GM21723 (cell line): Measurements from ENCODE around the gene ZMYND15.
"Not testable (repeated sequence)": the region's sequence is repeated elsewhere in the genome, so short reads cannot be mapped to it uniquely, and the experiment has no call there.

Source experiments
- ATAC-seq: cut with Tn5 transposase; IDR thresholded peaks from one replicate; pipeline ENCODE4 v1.9.1; 2021; ENCODE audit warnings: mild to moderate bottlenecking, moderate library complexity; ENCODE audit not compliant: unreplicated experiment

Gene ZMYND15, protein sequence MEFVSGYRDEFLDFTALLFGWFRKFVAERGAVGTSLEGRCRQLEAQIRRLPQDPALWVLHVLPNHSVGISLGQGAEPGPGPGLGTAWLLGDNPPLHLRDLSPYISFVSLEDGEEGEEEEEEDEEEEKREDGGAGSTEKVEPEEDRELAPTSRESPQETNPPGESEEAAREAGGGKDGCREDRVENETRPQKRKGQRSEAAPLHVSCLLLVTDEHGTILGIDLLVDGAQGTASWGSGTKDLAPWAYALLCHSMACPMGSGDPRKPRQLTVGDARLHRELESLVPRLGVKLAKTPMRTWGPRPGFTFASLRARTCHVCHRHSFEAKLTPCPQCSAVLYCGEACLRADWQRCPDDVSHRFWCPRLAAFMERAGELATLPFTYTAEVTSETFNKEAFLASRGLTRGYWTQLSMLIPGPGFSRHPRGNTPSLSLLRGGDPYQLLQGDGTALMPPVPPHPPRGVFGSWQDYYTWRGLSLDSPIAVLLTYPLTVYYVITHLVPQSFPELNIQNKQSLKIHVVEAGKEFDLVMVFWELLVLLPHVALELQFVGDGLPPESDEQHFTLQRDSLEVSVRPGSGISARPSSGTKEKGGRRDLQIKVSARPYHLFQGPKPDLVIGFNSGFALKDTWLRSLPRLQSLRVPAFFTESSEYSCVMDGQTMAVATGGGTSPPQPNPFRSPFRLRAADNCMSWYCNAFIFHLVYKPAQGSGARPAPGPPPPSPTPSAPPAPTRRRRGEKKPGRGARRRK

DNA sequence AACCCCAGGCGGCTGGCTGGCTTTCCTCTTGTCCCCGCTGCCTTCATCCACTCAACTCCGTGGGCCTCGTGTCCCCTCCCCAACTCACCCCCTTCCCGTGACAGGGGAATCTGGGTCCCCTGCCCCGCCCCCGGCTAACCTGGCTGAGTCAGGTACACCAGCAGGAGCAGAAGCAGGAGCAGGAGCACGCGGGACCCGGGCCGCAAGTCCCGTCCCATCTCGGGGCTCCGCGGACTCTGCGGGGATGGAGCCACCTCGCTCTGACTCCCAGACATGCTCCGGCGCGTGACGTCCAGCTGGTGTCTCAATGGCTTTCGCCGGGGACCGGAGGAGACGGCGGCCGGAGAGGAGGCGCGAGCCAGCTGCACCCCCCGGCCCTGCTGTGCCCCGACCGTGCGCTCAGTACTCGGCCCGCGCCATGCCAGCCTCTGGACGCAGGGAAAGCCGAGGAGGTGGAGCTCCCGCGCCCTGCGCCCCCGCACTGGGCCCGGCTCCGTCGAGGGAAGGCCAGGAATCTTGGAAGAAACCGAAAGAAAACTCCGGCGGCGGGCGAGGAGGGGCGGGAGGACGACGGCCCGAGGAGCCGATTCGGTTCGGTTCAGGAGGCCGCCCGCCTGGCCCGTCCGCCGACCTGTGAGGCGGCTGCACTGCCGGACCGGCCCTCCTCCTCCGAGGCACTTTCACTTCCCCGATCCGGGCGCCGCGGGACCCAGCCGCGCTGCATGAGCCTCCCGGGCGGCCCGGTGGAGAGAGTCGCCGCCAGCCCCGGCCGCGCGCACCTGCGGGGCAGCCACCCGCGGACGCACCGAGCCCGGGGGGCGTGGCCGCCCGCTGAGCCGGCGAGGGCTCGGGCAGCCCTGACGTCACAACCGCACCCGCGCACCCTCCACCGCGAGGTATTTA lies at the start of gene ZMYND15, which contains the start of gene CXCL16:
TSS of gene ZMYND15 (plus strand) at position 712 of the 903 bp plus-strand sequence. CDS start 716 bp downstream, outside the sequence.
TSS of gene CXCL16 (minus strand) at position 807 of the 903 bp plus-strand sequence. CDS start at position 218, 589 bp downstream.
- ATAC-seq: peak; percentile 61

DNA sequence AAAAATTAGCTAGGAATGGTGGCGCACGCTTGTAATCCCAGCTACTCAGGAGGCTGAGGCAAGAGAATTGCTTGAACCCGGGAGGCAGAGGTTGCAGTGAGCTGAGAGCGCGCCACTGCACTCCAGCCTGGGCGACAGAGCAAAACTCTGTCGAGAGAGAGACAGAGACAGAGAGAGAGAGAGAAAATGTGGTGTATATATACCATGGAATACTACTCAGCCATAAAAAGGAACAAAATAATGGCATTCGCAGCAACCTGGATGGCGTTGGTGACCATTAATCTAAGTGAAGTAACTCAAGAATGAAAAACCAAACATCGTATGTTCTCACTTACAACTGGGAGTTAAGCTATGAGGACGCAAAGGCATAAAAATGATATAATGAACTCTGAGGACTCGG lies 49.8 kb upstream of the ZMYND15 start:
- ATAC-seq: not testable (repeated sequence)

DNA sequence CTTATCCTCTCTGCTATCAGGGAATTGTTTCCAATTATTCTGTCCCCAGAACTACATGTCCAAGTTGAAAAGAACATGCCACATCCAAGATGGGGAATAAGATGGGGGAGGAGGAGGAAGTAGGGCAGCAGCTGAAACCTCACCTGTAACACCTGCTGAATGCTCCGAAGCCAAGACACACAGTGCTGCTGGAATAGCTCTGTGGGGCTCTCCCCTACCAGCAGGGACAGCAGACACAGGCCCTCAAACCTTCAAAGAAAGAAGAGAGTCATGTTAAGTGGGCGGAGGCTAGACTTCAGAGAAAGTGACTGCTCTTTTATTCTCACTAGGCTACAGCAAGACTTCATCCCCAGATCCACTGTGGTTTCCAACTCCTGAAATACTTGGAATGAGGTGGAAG lies 48.9 kb upstream of the ZMYND15 start:
- ATAC-seq: no peak

DNA sequence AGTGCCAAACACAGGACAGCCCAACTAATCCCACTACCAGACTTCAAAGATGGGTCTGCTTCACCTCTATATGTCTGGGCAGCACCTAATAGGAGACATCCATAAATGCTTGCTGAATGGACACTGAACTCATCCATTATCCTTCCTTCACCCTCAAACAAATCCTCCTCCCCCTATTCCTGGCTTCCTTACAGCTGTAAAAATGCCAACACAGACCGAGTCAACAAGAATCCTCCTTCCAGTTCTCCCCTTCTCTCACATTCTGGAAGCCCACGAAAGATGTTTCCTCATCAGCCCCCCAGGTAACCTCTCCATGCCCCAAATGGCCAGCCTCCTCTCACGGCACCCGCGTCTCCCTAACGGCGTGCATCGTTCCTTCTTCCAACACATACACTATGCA lies 47.9 kb upstream of the ZMYND15 start:
- no peak for ATAC-seq

DNA sequence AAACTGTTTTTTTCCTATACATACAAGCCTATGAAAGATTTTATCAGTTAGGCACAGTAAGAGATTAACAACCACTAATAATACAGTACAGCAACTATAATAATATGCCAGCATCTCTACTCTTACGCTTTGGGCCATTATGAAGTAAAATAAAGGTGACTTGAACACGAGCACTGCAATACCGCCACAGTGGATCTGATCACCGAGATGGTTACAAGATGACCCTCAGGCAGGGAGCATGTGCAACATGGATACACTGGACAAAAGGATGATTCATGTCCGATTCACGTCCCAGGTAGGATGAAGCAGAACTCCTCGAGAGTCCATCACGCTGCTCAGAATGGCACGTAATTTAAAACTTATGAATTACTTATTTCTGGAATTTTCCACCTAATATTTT lies 46.2 kb upstream of the ZMYND15 start:
- ATAC-seq: no peak

DNA sequence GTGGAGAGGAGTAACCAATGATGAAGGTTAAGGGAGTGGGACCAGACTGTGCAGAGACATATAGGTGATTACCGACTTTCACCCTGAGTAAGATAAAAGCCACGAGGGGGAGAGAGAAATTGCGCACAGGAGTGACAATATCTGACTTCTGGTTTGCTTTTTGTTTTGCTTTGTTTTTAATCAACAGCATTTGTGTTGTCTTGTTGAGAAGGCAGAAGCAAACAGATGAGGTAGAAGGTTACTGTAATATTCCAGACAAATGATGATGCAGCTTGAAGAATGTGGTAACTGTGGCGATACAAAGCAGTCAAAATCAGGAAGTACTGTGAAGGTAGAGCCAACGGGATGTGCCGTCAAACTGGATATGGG lies 43.2 kb upstream of the ZMYND15 start:
- no peak for ATAC-seq

DNA sequence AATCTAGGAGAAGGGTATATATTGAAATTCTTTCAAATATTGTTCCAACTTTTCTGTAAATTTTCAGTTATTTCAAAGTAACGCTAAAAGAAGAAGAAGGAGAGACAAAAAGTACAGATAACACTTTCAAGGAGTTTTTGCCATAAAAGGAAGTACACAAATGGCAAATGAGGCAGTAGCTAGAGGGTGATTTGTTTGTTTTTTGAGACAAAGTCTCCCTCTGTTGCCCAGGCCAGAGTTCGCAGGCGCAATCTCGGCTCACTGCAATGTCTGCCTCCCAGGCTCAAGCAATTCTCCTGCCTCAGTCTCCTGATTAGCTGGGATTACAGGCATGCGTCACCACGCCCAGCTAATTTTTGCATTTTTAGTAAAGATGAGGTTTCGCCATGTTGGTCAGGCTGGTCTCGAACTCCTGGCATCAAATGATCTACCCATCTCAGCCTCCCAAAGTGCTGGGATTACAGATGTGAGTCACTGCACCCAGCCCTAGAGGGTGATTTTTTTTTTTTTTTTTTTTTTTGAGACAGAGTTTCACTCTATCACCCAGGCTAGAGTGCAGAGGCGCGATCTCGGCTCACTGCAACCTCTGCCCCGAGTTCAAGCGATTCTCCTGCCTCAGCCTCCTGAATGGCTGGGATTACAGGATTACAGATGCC lies 40.1 kb upstream of the ZMYND15 start:
- not testable (repeated sequence) for ATAC-seq

DNA sequence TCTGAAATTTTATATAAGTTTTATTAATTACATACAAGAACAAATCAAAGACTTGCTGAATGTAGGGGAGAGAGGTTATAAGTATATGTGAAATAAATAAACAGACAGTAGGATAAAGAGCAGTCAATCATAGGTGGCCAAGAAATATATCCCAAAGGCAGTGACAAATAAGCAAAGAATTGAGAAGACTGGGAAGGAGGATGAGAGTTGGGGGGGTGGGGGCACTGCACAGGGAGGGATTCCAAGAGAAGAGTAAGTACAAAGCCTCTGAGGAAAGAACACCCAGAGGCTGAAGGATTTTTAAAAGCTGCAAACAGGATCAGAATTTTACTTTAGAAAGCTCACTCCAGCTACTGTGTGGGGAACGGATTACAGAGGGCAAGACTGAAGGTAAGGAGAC lies 38.5 kb upstream of the ZMYND15 start:
- ATAC-seq: no peak

DNA sequence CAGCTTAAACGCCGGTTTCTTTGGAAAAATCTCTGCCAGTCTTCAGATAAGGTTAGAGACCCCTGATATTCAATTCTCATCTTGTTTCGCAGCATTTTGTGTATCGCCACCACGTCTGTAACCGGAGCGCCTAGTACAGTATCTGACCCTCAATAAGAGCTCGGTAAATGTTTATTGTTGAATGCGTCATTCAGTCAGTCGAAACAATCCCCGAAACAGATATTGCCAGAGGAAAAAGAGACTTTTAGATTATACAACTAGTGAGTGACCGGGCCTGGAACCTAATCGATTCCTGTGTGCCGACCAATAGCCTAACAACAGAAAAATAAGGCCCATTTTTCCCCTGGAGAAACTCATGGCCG lies 36.3 kb upstream of the ZMYND15 start:
- ATAC-seq: no peak

DNA sequence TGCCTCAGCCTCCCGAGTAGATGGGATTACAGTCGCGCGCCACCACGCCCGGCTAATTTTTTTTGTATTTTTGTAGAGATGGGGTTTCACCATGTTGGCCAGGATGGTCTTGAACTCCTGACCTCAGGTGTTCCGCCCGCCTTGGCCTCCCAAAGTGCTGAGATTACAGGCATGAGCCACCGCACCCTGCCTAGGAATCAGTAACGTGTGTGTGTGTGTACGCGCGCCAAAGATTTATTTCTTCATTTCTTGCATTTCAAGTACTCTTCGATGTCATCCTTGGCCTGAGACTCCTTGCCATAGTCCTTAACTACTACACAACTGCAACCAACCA lies 35.1 kb upstream of the ZMYND15 start:
- ATAC-seq: not testable (repeated sequence)

DNA sequence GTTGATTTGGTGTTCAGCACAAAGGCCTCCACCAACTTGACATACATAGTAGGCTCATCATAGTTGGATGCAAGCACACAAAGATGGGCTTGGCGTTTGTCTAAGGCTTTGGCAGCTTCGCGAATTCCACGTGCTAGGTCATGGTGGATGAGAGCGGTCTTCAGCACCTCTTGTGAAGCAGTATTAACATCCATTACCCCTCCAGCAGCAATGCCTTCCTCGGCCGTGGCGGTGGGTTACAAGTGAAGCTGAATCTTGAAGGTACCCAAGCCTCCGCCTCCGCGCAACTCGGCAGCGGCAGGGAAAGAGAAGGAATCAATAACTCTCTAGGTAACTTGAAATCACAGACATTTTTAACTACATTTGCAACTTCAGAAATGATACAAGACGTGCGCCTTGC lies 34.6 kb upstream of the ZMYND15 start:
- no peak for ATAC-seq

DNA sequence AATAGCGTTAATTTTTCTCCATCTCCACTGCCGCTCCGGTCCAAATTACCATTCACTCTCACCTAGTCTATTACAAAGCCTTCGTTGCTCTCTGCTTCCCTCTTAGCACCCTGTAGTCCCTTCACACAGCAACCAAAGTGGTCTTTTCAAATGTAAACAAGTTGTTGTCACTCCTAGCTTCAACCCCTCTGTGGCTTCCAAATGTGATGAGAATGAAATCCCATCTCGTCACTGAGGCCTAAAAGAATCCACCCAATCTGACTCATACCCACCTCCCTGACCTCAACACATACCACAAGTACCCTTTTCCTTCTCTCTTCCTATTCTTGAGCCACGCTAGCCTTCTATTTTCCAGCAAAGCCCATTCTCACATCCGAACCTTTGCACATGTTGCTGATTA lies 33.5 kb upstream of the ZMYND15 start:
- ATAC-seq: no peak

DNA sequence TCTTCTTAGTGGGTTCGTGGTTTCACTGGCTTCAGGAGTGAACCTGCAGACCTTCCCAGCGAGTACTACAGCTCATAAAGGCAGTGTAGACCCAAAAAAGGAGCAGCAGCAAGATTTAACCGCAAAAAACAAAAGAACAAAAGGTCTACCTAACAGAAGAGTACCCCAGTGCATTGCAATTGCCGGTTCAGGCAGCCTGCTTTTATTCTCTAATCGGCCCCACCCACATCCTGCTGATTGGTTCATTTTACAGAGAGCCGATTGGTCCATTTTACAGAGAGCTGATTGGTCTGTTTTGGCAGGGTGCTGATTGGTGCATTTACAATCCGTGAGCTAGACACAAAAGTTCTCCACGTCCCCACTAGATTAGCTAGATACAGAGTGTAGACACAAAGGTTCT lies 31.2 kb upstream of the ZMYND15 start:
- ATAC-seq: no peak

DNA sequence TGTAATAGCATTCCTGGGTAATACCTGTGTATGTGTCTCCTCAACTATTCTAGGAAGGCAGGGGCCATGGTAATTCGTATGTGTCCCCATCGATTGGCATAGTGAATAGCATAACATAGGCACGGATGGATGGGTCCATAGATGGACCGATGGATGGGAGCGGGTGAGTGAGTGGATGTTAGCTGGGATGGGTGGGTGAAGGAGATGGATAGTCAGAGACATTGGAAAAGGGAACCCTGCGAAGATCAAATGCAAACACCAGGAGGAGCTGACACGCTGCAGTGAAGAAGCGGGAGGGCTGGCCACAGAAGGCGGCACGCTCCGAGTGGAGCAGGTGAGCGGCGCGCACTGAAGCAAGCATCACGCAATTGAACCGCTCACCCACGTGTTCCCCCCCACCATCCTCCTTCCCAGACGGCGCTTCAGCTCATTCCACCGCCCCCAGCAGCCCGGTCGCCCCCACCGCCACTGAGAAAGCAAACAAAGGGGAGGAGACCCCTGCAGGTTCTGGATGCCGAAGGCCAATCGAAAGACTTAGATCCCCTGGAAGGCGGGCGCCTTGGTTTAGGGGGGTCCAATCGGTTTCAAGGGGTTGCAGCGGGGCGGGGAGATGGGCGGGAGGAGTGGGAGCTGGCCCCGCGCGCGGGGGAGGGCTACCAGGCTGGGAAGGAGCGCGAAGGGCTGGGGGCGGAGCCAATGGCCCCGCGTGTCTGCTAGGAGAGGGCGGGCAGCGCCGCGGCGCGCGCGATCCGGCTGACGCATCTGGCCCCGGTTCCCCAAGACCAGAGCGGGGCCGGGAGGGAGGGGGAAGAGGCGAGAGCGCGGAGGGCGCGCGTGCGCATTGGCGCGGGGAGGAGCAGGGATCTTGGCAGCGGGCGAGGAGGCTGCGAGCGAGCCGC lies 29.6 kb upstream of the ZMYND15 start, which contains the start of gene ARRB2:
TSS of gene ARRB2 (plus strand) at position 839 of the 899 bp plus-strand sequence. CDS start 90 bp downstream, outside the sequence.
- peak; percentile 73 for ATAC-seq

DNA sequence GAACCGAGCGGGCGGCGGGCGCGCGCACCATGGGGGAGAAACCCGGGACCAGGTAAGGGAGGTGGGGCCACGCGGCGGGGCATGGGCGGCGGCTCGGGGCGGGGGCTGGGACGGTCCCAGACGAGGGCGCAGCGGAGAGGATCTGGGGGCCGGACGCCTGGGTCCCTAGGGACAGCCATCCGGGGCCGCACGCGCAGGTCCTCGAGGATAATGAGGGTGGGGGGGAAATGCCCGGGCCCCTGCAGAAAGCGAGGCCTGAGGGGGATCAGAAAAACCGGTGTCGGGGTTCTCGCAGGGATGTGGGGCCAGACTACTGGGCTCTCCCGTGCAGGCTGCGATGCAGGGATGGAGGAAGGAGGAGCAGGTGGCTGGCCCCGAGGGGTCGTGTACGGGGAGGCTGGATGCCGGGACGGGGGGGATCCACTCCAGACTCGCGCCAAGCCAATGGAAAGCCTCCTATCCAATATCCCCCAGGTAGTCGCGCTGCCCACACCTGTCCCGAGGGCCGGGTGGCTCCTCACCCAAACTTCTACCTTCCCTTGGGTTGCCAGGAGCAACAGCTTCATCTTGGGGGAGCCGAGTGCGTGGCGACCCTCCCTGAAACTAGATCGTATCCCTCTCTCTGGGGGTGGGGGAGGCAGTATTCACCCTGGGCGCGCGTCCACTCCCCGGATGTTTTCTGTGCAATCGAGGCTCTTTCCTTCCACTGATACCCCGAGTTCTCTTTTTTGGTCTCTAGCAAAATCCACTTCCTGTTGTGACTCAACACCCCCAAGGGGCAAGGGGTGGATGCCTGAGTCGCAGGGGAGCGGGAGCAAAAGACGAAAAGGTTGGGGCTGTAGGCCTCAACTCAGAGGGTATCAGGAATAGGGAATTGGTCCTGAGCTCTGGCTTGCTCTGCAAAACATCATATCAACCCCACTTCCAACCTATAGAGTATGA lies 28.7 kb upstream of the ZMYND15 start:
- peak; percentile 8 for ATAC-seq

DNA sequence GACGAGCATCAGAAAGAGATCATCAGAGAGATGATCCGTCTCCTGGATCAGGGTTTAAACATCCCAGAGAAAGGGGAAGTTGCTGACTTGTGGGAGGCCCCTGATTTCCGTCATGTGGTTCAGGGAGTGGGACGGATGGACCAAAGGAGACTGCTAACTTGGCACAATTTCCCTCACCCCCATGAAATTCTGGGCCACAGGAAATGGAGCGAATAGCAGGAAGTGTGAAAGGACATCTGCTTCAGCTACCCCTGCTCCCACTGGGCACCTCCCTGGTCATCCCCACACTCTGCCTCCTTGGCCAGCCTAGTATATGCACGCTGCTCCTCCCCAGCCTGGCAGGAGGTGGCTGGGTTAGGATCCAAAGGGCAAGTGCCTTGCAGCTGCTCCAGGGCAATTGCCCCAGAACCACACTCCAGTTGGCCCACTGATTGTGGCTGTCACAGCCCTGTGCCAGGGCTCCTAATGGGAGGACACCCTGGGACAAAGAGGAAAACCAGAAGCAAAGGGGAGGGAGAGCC lies 27.9 kb upstream of the ZMYND15 start:
- ATAC-seq: no peak

DNA sequence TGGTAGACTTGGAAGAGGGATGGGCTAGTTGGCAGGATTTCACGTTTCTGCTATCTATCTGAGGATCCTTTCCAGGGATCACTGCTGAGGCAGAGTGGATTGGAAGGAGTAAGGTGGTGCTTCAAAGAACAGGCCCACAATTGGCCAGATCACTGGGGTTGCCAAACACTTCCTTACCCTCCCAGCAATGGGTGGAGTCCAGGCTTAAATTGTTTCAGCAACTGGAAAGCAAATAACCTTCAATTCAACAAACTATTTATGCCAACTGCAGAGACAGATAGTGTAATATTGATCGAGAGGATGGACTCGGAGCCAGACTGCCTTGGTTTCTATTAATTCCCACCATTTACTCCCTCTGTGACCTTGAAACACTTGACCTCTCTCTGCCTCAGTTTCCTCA lies 27.1 kb upstream of the ZMYND15 start:
- ATAC-seq: no peak

DNA sequence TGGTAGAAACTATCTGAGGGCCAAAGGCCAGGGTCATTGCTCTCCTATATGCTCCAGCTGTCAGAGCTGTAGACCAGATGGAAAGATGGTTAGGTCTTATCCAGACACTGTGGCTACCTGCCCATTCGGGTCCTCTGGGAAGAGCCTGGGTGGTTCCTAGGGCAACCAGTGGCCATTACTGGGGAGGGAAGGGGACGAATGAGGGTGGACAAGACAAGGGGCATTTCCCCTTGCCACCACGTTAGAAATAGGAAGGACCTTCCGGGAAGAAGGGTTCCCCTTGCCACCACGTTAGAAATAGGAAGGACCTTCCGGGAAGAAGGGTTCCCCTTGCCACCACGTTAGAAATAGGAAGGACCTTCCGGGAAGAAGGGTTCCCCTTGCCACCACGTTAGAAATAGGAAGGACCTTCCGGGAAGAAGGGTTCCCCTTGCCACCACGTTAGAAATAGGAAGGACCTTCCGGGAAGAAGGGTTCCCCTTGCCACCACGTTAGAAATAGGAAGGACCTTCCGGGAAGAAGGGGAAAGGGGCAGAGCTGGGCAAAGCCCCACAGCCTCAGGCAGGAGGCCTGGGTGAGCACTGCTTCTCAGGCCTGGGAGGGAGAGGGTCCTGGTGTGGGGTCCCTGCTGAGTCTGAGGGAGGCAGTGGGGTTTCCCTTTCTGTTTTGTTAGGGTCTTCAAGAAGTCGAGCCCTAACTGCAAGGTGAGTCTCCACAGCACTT lies 25.1 kb upstream of the ZMYND15 start:
- ATAC-seq: not testable (repeated sequence)
